GM18508 (cell line): Measurements from ENCODE around the gene AP3S1.
"Not testable (repeated sequence)": the region's sequence is repeated elsewhere in the genome, so short reads cannot be mapped to it uniquely, and the experiment has no call there.

Experiments
- ATAC-seq: cut with Tn5 transposase; IDR thresholded peaks from one replicate; pipeline ENCODE4 v1.9.1; 2021; ENCODE audit warnings: moderate number of reproducible peaks; ENCODE audit not compliant: insufficient read depth, unreplicated experiment

The AP3S1 gene

DNA sequence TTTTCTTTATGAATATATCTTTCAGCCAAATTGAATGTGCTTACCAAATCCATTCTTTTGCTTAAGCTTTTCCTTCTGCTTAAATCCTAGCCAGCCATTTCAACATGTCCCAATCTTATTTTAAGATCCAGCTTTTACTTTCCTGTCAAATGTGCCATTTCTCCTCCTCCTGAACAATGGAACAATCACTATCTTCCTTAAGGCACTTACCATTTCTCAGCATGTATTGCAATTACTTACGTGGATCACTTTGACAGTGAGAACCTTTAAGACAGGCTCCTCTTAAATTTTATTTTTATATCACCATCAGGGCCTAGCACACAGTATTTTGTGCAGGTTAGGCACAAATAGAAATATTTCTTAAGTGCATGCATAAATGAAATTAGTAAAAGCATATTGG lies 20.9 kb upstream of the AP3S1 start:
- no peak for ATAC-seq

DNA sequence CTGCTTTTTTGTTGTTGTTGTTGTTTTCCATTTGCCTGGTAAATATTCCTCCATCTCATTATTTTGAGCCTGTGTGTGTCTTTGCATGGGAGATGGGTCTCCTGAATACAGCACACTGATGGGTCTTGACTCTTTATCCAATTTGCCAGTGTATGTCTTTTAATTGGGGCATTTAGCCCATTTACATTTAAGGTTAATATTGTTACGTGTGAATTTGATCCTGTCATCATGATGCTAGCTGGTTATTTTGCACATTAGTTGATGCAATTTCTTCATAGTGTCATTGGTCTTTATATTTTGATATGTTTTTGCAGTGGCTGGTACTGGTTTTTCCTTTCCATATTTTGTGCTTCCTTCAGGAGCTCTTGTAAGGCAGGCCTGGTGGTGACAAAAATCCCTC lies 16.8 kb upstream of the AP3S1 start:
- ATAC-seq: not testable (repeated sequence)

GRCh38 chr5:115825948-115826347 lies 15.8 kb upstream of the AP3S1 start:
- ATAC-seq: no peak

DNA sequence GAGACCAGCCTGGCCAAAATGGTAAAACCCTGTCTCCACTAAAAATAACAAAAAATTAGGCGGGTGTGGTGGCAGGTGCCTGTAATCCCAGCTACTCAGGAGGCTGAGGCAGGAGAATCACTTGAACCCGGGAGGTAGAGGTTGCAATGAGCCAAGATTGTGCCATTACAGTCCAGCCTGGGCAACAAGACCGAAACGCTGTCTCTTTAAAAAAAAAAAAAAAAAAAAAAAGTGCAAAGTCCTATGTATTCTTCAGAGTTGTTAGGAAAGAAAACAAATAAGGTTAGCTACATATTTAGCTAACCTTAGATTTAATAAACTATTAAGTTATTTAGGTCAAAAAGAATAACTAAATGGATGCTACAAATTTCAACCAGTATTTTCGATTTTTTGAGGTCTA lies 11.8 kb upstream of the AP3S1 start:
- ATAC-seq: no peak

DNA sequence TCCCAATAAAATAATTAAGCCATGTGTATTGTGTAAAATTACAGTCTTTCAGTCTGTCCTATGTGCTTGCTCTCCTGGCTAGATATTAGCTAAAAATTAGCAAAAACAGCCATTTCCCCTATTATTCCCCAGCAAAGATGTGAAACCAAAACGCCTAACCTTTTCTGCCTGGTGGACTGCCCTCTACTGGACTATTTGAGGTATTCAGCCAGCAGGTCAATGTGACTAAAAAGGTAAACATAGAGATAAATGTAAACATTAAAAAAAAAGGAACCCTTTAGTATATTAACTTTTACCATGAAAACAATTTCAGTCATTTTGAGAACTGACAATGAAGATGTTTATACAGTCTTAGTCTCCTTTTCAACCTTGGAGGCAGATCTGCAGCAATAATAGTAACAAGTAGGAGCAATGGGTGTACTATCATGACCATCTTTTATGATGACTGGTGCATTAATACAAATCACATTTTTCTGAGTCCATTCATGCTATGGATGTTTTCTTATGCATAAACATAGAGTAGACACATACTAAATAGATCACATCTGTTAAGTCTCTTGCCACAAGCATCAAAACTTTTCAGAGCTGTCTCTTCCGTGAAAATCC lies 10.5 kb upstream of the AP3S1 start:
- peak; percentile 64 for ATAC-seq

GRCh38 chr5:115835481-115835880 lies 6.3 kb upstream of the AP3S1 start:
- no peak for ATAC-seq

- ATAC-seq: no peak
Observed at GRCh38 chr5:115838885-115839518, 2.7 kb upstream of the AP3S1 start.

DNA sequence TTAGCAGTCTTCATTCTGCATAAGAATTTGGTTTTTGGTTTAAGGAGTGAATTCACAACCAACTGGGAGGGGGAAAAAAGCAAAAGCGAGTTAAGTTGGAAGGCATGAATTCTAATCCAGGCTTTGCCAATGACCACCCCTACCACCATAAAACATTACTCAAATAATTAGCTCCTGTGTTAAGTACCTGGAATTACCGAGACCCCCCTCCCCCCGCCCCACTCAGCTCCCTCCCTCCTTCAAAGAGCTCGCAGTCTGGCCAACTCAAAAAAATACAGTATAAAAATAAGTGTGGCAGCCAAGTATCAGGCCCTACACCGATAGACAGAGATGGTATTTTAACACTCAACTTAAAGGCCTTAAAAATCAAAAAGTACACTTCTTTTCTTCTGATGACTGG lies 862 bp upstream of the AP3S1 start:
- no peak for ATAC-seq

DNA sequence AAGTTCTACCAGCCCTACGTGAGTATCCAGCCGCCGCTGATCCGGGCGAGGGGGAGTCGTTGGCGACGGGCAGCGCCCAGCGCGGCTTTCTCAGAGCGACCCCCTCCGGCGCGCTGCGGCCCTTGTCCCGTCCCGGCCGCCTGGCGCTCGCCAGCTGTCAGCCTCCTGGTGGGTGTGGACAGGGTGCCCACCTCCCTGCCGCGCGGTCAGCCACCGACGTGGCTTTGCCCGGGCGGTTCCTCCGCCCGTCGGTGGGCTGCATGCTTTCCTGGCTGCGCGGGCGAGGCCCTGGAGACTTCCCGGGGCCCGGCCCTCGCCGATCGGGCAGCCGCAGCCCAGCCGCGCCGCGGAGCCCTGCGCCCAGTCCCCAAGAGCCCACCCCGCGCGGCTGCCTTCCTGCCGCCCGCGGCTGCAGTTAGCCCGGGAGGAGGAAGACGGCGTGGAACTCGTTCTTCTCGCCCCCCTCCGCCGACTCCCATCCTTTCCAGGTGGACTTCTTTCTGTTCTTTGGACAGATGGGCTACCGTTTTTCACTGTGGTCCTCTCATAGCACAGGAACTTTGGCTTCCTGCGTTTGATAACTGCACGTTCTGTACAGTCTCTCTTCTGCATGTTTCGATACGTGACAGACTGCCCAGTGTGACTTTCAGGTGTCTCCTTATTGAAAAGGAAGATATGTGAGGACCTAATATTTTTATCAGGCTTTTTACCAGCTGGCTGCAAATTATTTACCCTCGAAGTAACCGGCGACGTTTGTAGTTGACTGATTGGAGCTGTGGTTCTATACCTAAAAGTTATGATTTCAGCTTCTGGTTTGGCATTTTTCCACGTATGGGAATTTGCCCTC lies 577 bp downstream of the AP3S1 start:
- peak; percentile 18 for ATAC-seq

DNA sequence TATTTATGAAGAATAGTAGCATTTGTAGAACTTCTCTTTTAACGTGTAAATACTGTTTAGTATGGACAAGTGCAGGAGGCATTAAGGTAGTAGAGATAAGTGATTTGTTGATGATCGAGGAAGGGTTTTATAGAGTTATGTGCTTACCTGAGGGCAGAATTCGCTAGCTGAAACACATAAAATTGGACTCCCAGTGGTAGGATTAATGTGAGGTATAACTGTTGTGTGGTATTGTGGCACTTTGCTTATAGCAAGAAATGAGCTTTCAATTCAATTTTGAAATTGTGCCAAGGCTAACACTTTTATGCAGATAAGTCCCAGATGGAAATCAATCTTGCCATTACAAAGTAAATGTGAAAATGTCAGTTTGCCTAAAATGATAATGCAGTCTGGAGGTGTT lies 1.2 kb downstream of the AP3S1 start:
- ATAC-seq: no peak

GRCh38 chr5:115843444-115844130 lies 1.9 kb downstream of the AP3S1 start:
- no peak for ATAC-seq

- no peak for ATAC-seq
Observed at GRCh38 chr5:115844321-115844817, 2.6 kb downstream of the AP3S1 start.

- no peak for ATAC-seq
Observed at GRCh38 chr5:115847290-115847689, 5.6 kb downstream of the AP3S1 start.

GRCh38 chr5:115849258-115849798 lies 7.6 kb downstream of the AP3S1 start:
- ATAC-seq: no peak

GRCh38 chr5:115850744-115851416 lies 9.1 kb downstream of the AP3S1 start:
- ATAC-seq: no peak

DNA sequence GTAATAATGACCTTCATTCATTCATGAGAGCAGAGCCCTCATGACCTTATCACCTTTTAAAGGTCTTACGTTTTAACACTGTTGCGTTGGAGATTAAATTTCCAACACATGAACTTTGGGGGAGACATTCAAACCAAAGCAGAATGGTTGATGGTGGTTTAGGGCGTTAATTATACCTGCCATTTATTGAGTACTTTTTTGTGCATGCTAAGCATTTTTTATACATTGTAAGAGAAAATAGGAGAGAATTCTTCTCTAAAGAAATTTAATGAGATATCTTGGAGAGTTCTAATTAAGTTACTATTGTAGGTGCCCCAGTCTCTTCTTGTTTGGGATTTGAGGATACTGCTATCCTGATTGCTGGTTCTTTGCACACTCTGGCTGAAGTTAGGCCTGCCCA lies 12.4 kb downstream of the AP3S1 start:
- no peak for ATAC-seq

DNA sequence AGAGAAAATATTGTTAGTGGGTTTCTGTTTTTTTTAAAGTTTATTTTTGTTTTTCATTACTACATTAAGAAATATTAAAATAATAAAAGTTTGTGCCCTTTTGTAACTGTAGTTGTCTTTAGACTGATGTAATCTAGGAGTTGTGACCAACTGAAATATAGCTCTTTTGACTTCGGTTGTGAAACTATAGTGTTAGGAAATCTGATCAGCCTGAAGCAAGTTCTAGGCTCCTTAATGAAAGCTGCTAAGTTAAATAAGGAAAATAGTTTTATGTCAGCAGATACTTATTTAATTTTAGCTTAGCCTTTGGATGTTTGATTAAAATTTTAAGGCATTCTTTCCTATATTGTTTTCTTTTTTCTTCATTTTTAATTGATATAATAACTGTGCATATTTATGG lies 14.2 kb downstream of the AP3S1 start:
- ATAC-seq: no peak

GRCh38 chr5:115857057-115857479 lies 15.3 kb downstream of the AP3S1 start:
- no peak for ATAC-seq

DNA sequence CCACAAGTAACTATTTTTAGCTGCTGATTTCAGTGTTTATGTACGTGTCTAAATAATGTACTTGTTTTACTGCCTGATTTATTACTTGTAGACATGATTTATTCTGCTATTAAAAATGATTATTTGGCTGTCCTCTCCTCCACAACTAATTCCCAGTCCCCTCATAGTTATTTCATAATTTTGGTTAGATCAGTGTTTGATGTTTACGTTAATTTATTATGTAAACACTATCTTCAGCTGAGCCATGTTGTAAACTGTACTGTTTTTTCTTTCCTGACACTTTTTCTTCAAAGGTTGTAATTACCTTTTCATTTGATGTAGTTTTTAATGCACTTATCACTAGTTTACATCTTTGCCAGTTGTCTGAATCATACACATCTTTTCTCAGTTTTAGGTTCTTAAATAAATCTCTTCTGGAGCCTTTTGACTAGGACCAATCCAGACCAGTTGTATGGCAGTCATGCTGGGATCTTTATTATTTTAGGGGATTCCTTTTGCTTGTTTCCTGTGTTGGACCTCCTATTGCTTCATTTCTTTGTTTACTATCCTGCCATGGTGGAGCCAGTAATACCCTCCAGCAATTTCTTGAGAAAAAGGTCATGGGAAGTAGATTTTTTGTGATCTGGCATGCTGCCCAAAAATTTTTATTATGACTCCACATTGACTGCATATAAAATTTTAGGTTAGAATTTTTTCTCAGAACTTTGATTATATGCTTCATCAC lies 16.1 kb downstream of the AP3S1 start:
- ATAC-seq: no peak
